ENCODE data around the gene GPR108.
A peak's percentile ranks its signal among the peaks of the same experiment; 100 is the strongest.

GRCh38 chr19:6733338-6734095 lies 3.9 kb downstream of the GPR108 start:
- TF ChIP-seq CTCF (CRISPR knock-in tag; IDR thresholded peaks at IDR 0.05) (peak; percentile 45; the same call in 1 of the 2 replicates), EZH2 (conservative IDR thresholded peaks at IDR 0.05; ENCODE audit: low read depth, low read length) (no peak), EP300 (IDR thresholded peaks at IDR 0.05; ENCODE audit: low read depth in 2 of 2, low read length in 2 of 2) (no peak), EP300 (CRISPR knock-in tag; IDR thresholded peaks at IDR 0.05; ENCODE audit: borderline replicate concordance) (no peak), THAP11 (CRISPR knock-in tag; IDR thresholded peaks at IDR 0.05) (no peak), SUZ12 (IDR thresholded peaks at IDR 0.05; ENCODE audit: low read depth, low read length) (no peak)
